HG02623 (cell line): ENCODE data around the gene C9orf152.

Experiments used
- ATAC-seq: cut with Tn5 transposase; IDR thresholded peaks from one replicate; pipeline ENCODE4 v1.9.1; 2021; ENCODE audit warnings: moderate library complexity; ENCODE audit not compliant: unreplicated experiment

The C9orf152 gene

DNA sequence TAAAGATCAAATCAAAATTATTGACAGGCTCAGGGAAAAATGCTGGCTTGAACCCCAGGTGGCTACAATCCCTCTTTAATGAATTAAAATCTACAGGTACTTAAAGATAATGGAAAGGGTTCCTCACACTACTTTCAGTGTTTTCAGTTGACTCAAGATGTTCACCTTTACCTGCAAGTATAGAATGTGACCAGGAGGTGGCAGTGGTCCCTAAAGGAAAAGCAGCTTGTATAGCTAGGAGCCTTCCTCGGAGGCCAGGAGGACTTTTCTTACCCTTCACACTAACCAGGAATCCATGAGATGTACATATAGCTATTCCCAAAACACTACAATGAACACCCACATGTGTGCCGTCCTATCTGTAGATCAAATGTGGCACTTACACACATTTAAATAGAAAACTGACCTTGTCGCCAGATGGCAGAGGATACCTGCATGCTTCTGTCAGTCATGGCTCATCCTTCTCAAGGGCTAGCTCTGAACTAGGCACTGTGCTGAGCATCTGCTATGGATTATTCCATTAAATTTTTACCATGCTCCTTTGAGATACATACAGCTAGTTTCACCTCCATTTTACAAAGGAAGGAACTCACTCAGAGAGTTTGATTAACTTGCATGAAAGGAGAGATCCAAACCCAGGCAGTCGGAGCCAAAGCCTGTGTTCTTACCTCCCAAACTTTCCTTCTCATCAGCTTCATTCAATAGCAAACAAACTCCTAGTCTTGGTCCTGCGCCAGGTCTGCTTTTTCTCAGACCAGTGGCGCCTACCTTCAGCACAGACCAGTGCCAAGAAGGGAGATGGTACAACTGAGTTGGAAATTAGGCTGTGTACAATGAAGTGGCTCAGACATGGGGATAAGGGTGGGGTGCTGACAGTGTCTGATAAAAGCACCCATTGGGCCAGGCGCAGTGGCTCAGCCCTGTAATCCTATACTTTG, 24.5 kb downstream of the C9orf152 start:
- ATAC-seq = peak; percentile 83

DNA sequence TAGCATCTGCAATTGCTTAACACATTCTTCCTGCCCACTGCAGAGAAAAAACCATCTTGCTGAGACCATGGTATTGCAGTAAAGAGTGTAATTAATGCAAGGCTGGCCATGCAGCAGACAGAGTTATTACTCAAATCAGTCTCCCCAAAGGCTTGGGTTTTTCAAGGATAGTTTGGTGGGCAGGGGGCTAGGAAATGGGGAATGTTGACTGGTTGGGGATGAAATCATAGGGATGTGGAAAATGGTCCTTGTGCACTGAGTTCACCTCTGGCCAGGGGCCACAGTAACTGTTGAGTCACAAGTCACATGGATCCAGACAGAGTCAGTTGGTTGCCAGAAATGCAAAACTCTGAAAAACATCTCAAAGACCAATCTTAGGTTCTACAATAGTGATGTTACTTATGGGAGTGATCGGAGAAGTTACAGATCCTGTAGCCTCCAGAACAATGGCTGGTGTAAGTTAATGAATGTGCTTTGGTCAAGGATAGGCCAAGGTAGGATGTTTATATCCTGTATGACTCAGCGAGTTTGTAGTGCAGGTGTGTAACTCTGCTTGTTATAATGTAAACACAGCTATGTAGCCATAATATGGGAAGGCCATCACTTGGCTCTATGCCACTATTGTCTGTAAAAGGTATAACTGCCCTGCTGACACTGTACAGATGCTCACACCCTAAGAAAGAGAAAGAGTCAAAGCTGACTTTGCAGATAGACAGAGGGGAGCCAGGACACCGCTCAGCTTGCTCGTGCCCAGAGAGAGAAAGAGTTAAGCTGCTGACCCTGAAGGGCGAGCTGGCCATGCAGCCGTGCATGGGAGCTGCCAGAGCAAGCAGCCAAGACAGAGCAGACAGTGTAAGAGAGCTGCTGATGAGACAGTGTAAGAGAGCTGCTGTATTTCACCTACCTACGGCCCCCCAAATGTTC, 27.2 kb downstream of the C9orf152 start:
- ATAC-seq = no peak

DNA sequence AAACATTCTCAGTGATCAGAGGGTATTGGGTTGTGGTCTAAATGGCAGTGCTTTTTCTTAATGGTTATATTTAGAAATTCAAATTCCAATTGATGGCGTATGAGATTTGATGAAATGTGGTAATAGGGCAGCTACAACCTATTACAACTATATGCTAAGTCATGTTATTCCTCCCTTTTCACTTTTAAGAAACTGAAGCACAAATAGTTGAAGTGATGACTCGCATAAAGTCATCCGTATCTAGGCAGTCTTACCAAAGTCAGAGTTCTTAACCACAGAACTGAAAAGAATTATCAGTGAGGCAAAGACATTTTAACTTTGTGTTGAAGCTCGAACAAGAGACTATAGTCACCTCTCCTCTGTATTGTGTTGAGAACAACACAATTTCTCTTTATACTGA, 28.2 kb downstream of the C9orf152 start:
- no peak for ATAC-seq

DNA sequence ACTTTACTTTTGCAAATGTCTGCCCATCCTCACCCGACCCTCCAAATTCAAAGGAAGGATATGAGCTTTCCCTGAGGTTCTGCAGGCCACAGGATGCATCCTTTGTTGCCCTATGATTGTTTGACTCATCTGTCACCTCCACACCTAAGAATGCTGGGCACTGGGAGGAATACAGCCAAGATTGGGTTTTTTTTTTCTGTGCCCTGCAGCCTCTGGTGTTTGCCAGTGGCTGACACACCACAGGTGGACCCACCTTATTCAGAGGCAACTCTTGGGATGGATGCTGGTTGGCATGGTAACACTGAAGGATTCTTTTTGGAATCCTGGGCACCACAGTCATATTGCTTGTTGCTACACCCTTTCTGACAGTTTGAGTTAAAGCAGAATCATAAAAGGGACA, 29.7 kb downstream of the C9orf152 start:
- ATAC-seq = no peak

DNA sequence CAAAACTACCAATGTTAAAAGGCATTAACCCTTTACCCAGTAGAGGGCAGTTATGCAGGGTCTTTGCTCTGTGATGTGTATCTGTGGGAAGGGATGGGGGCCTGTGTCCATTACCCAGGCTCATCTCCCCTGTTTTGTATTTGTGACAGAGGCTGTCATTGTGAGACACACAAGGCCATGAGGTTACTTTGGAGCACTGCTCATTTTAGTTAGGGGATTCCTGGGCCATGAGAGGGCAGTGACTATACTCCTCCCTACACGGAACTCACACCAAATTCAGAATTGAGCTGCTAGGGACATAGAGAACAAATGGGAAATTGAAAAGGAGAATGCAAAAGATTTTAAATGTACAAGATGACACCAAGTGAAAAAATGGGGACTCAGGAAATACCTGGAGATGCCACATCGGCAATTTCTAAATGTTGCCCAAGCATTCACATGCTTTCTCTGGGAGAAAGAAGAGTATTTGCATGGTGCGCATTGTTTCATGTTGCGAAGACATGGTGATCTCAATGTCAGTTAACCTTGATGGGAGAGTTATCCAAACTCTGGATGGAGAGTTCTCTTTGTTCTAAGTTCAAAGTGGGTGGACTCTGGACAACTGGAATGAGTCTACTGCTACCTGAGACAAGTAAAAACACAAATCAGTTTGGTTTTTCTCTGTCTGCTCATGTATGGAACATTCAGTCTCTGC, 32.5 kb downstream of the C9orf152 start:
- ATAC-seq = no peak

DNA sequence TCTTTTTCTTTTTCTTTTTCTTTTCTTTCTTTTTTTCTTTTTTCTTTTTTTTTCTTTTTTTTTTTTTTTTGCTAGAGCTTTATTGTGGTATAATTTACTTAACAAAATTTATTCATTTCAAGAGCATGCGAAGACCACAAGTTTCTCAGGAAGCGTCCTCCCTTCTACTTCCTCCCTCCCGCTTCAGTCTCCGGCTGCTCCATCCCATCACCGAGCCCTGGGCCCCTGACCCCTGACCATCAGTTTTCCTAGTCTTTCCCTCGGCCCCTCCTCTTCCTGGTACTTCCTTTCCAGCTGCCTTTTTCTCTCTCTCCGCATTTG, 34.7 kb downstream of the C9orf152 start:
- ATAC-seq = no peak

DNA sequence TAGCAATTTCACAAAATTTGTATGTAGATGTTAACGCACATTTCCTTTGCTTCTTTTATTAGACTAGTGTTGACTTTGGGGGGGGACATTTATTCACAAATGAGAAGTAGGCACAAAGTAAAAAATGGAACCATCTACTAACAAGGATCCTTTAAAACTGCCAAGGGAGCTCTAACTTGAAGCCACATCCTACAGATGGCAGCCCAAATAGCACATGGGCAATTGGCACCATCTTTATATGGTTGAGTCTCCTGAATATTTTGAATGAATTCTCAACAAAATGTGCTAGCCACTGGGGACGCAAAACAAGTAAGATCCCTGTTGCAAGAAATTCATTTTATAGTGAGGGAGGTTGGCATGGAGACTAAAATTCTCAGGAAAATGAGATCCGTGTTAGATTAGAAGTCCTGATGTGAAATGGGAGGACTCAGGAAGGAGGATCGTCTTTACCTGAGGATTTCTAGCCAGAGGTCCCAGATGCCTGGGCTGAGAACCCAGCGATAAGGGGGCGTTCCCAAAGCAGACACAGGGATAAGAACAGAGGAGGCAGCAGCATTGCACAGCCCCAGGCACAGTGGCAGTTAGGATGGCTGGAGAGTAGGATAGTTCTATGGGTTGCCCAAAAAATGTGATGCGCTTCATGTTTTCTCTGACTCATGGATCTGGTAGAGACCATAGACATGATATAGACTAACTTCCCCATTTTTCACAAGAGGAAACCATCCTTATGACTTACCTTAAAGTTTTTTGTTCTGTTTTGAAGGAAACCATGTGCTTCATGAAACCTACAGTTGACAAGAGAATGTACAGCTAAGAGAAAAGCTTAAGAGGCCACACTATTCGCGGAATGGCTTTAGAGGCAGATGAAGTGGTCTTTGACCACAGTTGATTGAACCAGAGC, 37.4 kb downstream of the C9orf152 start:
- ATAC-seq = no peak

DNA sequence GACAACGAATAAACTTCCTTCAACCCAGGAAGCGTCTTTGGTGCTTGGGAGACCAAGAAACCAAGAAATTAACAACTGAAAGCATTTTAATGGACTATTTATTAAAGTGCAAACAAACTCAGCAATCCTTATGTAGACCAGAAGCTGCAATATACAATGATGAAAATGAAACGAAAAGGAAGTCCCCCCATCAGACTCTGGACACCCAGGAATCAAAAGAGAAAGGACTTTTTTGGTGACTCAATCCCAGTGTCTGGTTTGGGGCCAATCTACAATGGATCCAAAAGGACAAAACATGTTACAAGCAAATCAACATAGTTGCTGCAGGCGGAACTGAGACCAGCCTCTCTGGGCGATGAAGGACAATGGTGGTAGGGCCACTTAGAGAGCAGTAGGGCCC, 39.5 kb downstream of the C9orf152 start:
- no peak for ATAC-seq

DNA sequence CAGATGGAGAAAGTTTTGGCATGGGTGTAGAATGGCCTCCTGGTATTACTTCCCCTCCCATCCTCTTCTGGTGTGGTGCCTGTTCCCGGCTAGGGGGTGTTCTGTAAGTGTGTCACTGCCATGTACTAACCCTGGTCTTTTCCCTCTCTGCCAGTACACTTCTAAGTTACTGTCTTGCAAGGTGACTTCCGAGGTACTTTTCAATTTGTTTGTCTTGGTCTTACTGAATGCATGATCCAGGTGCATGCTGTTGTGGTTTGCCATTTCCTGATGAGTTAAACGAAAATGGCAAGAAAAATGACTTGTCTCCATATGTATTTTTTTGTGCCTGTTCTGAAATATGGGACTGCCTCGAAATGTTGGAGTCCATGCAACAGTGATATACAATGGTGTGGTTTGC, 46.0 kb downstream of the C9orf152 start:
- ATAC-seq = peak; percentile 35

DNA sequence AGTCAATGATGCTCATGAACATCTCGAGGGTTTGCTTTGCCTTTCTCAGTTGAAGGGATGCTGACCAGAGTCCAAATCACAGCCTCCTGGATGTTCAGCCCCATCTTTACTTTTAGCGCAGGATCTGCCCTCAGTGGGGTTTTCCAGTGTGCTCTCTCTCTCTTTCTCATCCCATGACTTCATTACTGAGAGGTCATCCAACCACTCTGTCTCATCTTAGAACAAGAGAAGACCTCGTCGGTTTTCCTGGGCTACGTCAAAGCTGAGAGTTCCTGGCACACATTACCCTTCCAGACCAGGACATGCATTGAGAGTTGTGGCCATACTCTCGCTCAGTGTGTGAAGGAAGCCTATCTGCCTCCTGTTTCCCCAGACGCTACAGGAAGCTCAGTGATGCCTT, 47.3 kb downstream of the C9orf152 start:
- ATAC-seq = no peak

DNA sequence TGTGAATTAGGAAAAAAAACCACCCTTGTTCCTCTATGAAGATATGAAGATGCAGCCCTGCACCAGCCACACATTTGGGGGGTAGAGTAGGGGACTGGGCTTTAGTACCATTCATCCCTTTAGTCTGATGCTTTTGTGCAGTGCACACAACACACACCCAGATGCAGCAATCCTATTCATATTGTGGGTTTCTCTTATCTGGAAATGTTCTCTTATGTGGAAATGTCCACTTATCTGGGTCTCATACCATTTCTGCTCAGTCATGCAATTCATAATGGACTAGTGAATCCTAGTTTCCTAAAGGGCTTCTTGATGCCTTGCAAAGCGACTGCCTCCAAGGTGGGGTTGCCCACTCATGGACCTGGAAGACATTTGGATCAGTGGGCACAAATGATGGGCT, 47.8 kb downstream of the C9orf152 start:
- ATAC-seq = no peak

DNA sequence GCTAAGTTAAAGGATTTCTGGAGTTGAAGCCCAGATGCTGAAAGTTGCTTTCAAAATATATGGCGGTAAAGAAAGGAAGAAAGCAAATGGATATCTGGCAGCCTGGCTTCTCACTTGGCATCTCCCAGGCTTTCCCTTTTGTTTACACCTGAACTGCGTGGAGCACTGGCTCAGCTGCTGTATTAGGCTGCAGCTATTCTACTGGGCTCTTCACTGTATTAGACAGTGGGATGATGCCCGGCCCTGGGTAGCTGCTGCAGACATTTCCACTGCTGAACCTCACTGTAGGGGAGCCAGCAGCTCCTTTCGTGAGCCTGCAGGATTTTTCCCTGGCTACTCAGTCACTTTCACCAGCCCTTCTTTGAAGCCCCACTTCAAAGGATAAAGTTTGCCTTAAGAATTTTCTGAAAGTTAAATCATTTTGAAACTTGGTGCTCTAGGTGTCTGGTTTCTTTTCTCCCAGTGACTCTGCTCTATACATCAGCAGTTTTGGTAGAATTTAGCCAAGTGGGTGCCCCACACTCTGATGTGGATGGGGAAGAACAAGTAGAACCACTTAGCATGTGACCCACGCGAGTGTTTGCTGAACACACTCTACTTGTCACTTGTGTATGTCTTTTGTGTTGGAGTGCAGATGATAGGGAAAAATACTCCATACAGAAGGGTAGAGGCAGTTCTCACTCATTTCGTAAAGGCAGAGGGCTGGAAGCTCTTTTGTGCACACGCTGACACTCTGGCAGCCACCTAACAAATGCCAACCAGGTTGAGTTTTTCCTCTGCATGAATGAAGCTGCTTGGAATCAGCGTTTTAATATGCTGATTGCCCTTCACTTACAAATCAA, 49.9 kb downstream of the C9orf152 start:
- no peak for ATAC-seq

DNA sequence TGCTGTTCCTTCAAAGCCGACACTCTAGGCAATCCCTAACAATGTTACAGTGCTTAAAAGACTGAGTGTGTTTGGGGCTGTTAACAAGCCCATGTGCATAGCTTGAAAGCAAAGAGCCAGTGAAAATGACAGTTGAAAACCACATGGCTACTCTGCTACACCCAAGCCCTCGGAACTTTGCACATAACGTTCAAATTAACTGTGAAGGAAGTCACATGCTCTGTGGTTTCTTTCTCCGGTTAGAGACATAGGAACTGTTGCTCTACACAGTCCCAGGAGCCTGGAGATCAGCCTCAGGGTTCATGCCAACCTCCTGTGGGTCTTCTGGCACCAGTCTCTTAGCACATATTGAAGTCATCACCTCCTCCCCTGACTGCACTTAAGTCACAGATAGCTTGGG, 51.1 kb downstream of the C9orf152 start:
- peak; percentile 78 for ATAC-seq

DNA sequence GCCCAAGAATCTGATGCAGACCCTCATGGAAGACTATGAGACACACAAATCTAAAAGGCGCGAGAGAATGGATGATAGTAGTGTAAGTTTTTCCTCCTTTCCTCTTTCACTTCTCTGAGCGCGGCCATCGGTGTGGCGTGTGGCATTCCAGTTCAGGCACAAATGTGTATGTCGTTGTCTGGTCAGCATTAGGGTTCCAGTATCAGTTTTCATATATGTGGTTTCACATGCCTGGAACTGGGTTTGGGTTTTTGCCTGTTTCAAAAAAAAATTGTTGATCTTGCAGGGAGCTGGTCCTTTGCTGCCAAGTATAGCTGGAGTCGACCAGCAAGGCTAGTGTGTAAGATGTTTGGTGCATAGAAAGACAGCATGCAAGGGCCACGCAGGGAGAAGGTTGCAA, 51.5 kb downstream of the C9orf152 start:
- ATAC-seq = peak; percentile 2

DNA sequence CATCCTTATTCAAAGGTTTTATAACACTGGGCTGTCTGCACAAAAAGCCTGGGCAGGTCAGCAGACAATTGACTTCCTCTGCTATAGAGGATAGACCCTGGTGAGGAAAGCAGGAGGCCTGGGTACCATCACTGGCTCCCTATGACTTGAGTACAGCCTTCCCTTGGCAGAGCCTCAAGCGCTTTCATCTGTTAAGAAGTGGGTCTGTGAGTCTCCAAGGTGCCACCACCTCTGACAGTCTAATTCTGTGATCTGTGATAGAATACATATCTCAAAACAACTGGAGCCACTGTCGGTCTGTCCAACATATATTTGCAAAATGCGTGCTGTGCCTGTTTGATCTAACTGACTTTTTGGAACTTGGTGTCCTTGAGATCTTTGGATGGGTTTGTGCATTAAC, 52.2 kb downstream of the C9orf152 start:
- no peak for ATAC-seq

DNA sequence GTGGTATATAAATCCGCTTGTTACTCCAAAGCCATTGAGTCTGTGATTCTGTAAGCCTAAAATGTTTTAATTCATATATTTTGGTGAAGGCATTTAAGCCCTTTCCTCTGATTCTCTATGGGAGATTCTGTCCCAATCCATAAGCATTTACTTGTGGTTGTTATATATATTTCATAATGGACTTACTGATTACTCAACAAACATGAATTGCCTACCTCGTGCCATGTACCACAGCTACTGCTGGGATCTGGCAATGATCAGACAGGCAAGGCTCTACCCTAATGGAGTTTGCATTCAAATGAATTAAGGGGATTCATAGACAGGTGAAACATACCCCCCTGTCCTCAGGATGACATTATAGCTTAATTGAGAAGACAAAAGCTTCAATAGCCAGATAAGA, 54.5 kb downstream of the C9orf152 start:
- ATAC-seq = no peak

DNA sequence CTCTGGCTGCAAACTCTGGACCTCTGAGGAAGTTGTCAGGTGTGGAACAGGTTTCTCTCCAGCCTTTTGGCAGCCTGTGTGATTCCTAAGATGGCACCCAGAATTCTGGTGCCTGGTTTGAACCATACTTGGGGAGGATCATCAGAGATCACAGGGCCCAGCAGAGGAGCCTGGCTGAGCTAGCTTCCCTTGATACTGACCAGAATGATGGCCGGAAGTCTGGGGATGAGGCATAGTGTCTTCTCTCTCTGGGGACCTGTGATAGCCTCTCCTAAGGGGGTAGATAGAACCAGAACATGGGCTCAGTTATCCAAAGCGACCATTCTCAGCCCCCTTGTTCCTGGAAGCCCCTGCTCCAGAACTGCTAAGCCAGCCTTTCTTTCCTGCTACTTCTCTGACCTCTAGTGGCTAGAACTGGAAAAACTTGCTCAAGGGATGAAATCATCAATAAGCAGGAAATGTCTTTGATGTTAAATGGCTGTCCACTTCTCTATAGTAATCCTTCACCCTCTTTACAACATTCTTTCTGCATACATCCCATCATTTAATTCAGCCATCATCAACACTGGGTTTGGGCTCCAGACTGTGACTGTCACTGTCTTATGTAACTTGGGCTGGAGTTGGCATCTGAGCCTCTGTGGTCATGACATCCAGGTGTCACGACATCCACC, 55.1 kb downstream of the C9orf152 start:
- no peak for ATAC-seq
